ENCODE data around the gene KLF8.

GRCh38 chrX:56216332-56216731 is 15.8 kb upstream of the KLF8 start:
- TF ChIP-seq, protein P1, sequence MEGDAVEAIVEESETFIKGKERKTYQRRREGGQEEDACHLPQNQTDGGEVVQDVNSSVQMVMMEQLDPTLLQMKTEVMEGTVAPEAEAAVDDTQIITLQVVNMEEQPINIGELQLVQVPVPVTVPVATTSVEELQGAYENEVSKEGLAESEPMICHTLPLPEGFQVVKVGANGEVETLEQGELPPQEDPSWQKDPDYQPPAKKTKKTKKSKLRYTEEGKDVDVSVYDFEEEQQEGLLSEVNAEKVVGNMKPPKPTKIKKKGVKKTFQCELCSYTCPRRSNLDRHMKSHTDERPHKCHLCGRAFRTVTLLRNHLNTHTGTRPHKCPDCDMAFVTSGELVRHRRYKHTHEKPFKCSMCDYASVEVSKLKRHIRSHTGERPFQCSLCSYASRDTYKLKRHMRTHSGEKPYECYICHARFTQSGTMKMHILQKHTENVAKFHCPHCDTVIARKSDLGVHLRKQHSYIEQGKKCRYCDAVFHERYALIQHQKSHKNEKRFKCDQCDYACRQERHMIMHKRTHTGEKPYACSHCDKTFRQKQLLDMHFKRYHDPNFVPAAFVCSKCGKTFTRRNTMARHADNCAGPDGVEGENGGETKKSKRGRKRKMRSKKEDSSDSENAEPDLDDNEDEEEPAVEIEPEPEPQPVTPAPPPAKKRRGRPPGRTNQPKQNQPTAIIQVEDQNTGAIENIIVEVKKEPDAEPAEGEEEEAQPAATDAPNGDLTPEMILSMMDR (IDR thresholded peaks at IDR 0.05): no peak
- TF ChIP-seq ZFX (IDR thresholded peaks at IDR 0.05; ENCODE audit: borderline replicate concordance): no peak
